SK-N-SH (cell line): ENCODE data around the gene INTS1. TPM values are rescaled to one million over a fixed set of nuclear protein-coding genes. Genes with fewer than 3 reads are reported as not detected.

ENCODE experiments used
- CTCF ChIA-PET: fragments of 300-600, 350-600 bp; formaldehyde crosslinking; extraction: SDS; loops from one replicate; lab custom pipeline; 2021; lab: Yijun Ruan, JAX
- POLR2A ChIA-PET: fragments of 350-600 bp; sonication (Branson Sonifier 250); formaldehyde crosslinking; extraction: SDS; loops from one replicate; lab custom pipeline; 2020; ENCODE audit warnings: antibody characterized with exemption, inconsistent platforms; lab: Yijun Ruan, JAX
- DNase-seq: peaks from one replicate; pipeline ENCODE4 v3.0.0; 2012
- H2AFZ ChIP-seq: fragments of 200-600 bp; sonication (generic); 2 replicates; pipeline ENCODE4 v1.8.1; 2016; ENCODE audit warnings: antibody characterized with exemption, mild to moderate bottlenecking, low read depth
- H3F3A ChIP-seq: fragments of 200-600 bp; sonication (generic); replicated peaks from 2 replicates; pipeline ENCODE3; 2016; ENCODE audit warnings: antibody characterized with exemption, mild to moderate bottlenecking; ENCODE audit not compliant: insufficient read depth
- H3K27ac ChIP-seq, 2 experiments: fragments of 200-500 bp in 1 of 2; fragments of 200-600 bp in 1 of 2; sonication (Bioruptor generic) in 1 of 2; sonication (generic), shearing (Covaris generic) in 1 of 2; 2 replicates each; pipeline versions ENCODE4 v1.5.1 to v1.6.1; 2014 to 2016; ENCODE audit warnings: low read depth in 2 of 2, inconsistent platforms in 1 of 2, low read length in 1 of 2, mild to moderate bottlenecking in 1 of 2, mixed read lengths in 1 of 2
- H3K27me3 ChIP-seq: fragments of 200-600 bp; sonication (generic), shearing (Covaris generic); 2 replicates; pipeline ENCODE4 v1.6.1; 2016; ENCODE audit warnings: mixed run types; ENCODE audit not compliant: insufficient read depth
- H3K36me3 ChIP-seq, 2 experiments: fragments of 200-500 bp in 1 of 2; fragments of 200-600 bp in 1 of 2; sonication (Bioruptor generic) in 1 of 2; sonication (generic) in 1 of 2; replicated peaks in 1 of 2; 2 replicates each; pipeline versions ENCODE3 to v1.5.1; 2014 to 2016; ENCODE audit warnings: low read length in 1 of 2, mild to moderate bottlenecking in 1 of 2; ENCODE audit not compliant: insufficient read depth in 2 of 2, control insufficient read depth in 1 of 2
- H3K4me1 ChIP-seq, 2 experiments: fragments of 200-500 bp in 1 of 2; fragments of 200-600 bp in 1 of 2; sonication (Bioruptor generic) in 1 of 2; sonication (generic), shearing (Covaris generic) in 1 of 2; 2 replicates each; pipeline versions ENCODE4 v1.5.1 to v1.6.1; 2014 to 2016; ENCODE audit warnings: low read depth in 1 of 2, low read length in 1 of 2, mixed run types in 1 of 2; ENCODE audit not compliant: insufficient read depth in 2 of 2, control insufficient read depth in 1 of 2
- H3K4me2 ChIP-seq: fragments of 200-600 bp; sonication (generic), shearing (Covaris generic); 2 replicates; pipeline ENCODE4 v1.6.1; 2017; ENCODE audit warnings: mixed run types
- H3K4me3 ChIP-seq, 2 experiments: fragments of 200-500 bp in 1 of 2; fragments of 200-600 bp in 1 of 2; sonication (Bioruptor generic) in 1 of 2; sonication (generic), shearing (Covaris generic) in 1 of 2; 2 replicates each; pipeline versions ENCODE4 v1.5.1 to v1.8.1; 2014 to 2016; ENCODE audit warnings: low read depth in 2 of 2, inconsistent platforms in 1 of 2, low read length in 1 of 2, mild to moderate bottlenecking in 1 of 2, mixed read lengths in 1 of 2, moderate library complexity in 1 of 2
- H3K79me2 ChIP-seq: fragments of 200-600 bp; sonication (generic); 2 replicates; pipeline ENCODE4 v1.8.1; 2017; ENCODE audit warnings: mild to moderate bottlenecking; ENCODE audit not compliant: insufficient read depth
- H3K9ac ChIP-seq: fragments of 200-600 bp; sonication (generic); 2 replicates; pipeline ENCODE4 v1.6.1; 2017; ENCODE audit warnings: mixed run types
- H3K9me2 ChIP-seq: fragments of 200-600 bp; sonication (generic); 2 replicates; pipeline ENCODE4 v1.6.1; 2017; ENCODE audit warnings: mixed run types
- H3K9me3 ChIP-seq: fragments of 200-600 bp; sonication (generic); 2 replicates; pipeline ENCODE4 v1.6.1; 2017; ENCODE audit warnings: mixed run types, mild to moderate bottlenecking, moderate library complexity
- H4K20me1 ChIP-seq: fragments of 200-600 bp; sonication (generic); 2 replicates; pipeline ENCODE4 v1.6.1; 2017; ENCODE audit warnings: mild to moderate bottlenecking, mixed run types; ENCODE audit not compliant: insufficient read depth
- FOSL2 ChIP-seq: IDR thresholded peaks from 2 replicates; pipeline ENCODE4 v1.4.0; 2012; ENCODE audit warnings: low read depth, mild to moderate bottlenecking, moderate library complexity, borderline replicate concordance
- FOXM1 ChIP-seq: IDR thresholded peaks from 2 replicates; pipeline ENCODE4 v1.4.0; 2012; ENCODE audit warnings: low read depth, mild to moderate bottlenecking
- JUND ChIP-seq: IDR thresholded peaks from 2 replicates; pipeline ENCODE4 v1.4.0; 2012
- MEF2A ChIP-seq: IDR thresholded peaks from 2 replicates; pipeline ENCODE4 v1.4.0; 2012; ENCODE audit warnings: low read depth, borderline replicate concordance
- MXI1 ChIP-seq: IDR thresholded peaks from 2 replicates; pipeline ENCODE4 v1.6.1; 2012; ENCODE audit warnings: mild to moderate bottlenecking, low read depth, low read length, improper control_type of control experiment
- NFIC ChIP-seq: IDR thresholded peaks from 2 replicates; pipeline ENCODE4 v1.4.0; 2012; ENCODE audit warnings: borderline replicate concordance
- POLR2AphosphoS5 ChIP-seq: IDR thresholded peaks from 2 replicates; pipeline ENCODE4 v1.6.1; 2012; ENCODE audit warnings: low read depth, low read length
- RCOR1 ChIP-seq: fragments of 150-350 bp; IDR thresholded peaks from 2 replicates; pipeline ENCODE4 v1.6.1; 2017; ENCODE audit warnings: antibody characterized with exemption, low read length
- SMC3 ChIP-seq: IDR thresholded peaks from 2 replicates; pipeline ENCODE4 v1.6.1; 2012; ENCODE audit warnings: low read depth, low read length, improper control_type of control experiment
- TAF1 ChIP-seq: IDR thresholded peaks from 2 replicates; pipeline ENCODE4 v1.6.1; 2012; ENCODE audit warnings: low read depth, mild to moderate bottlenecking, low read length, moderate library complexity, borderline replicate concordance
- TCF12 ChIP-seq: IDR thresholded peaks from 2 replicates; pipeline ENCODE4 v1.4.0; 2012
- TEAD4 ChIP-seq: IDR thresholded peaks from 2 replicates; pipeline ENCODE4 v1.4.0; 2012; ENCODE audit warnings: mild to moderate bottlenecking, borderline replicate concordance; ENCODE audit not compliant: insufficient read depth
- YY1 ChIP-seq: IDR thresholded peaks from 2 replicates; pipeline ENCODE4 v1.4.0; 2012; ENCODE audit warnings: low read depth, mild to moderate bottlenecking
- WGBS: methylation state at CpG from one replicate; pipeline ENCODE4 v1.1.6; 2017; ENCODE audit warnings: low lambda C conversion rate; 5-methylcytosine and 5-hydroxymethylcytosine counted together
- polyA plus RNA-seq, 3 experiments: library from polyadenylated mRNA; depleted of rRNA; stranded (reverse); fragments of >200 nt; gene quantifications; 2 replicates each; pipeline ENCODE4 v1.2.3, GENCODE V29; 2012
- TF ChIP-seq, protein P1 (sequence below): IDR thresholded peaks from 2 replicates; pipeline ENCODE4 v1.4.0; 2012; ENCODE audit warnings: low read depth
- TF ChIP-seq, protein P2 (sequence below): fragments of 150-350 bp; IDR thresholded peaks from 2 replicates; pipeline ENCODE4 v1.6.1; 2016; ENCODE audit warnings: mild to moderate bottlenecking, low read depth, low read length
- TF ChIP-seq, protein P3 (sequence below): IDR thresholded peaks from 2 replicates; pipeline ENCODE4; 2012
- TF ChIP-seq, protein P4 (sequence below): fragments of 150-350 bp; IDR thresholded peaks from 2 replicates; pipeline ENCODE4 v1.6.1; 2017; ENCODE audit warnings: antibody characterized with exemption, low read length, low read depth, borderline replicate concordance

The INTS1 gene
- polyA plus RNA-seq, 1 of the 3 experiments (the other 2 are of a cell fraction), result 48.1 TPM

- no peaks in the 10 kb centered on the region for H3K9me3 ChIP-seq
- no peaks in the 10 kb centered on the region for H3K9me2 ChIP-seq
- H3K36me3 ChIP-seq, result peaks cover 28 to 78% of the 10 kb centered on the region in 2 experiments
- H3K27me3 ChIP-seq, result no peaks in the 10 kb centered on the region
- no peak overlapping the region for H3K27ac ChIP-seq
- POLR2A ChIA-PET, result interaction anchor here (0.5 to 0.8 kb wide), 2 partner anchors 8 to 10 kb away, joined by 3 read pairs; no protein-coding TSS in a partner anchor
- peaks cover 5 to 15% of the 10 kb centered on the region in 2 experiments; a peak in 2 of 4 replicates for H3K4me1 ChIP-seq
- CTCF ChIA-PET, result interaction anchor here (0.8 to 2.5 kb wide), 4 partner anchors 24 to 396 kb away, joined by 3 to 23 read pairs (median 4); no protein-coding TSS in a partner anchor
- no peak overlapping the region for H3K4me3 ChIP-seq
- peaks cover 36% of the 10 kb centered on the region for H3K79me2 ChIP-seq
- 97% methylated on average over 51 of the region's 62 CpGs for WGBS
- no peaks in the 10 kb centered on the region for H3F3A ChIP-seq
- no peak for TF ChIP-seq JUND
- no peak for TF ChIP-seq POLR2AphosphoS5
- no peak for TF ChIP-seq TEAD4
- TF ChIP-seq NFIC, result no peak
- H3K4me2 ChIP-seq, result no peak overlapping the region
- DNase-seq, result no peak
- H3K9ac ChIP-seq, result no peak overlapping the region
- no peak overlapping the region for H2AFZ ChIP-seq
- H4K20me1 ChIP-seq, result peaks cover 36% of the 10 kb centered on the region
Observed at GRCh38 chr7:1498370-1499305, 5.6 kb downstream of the INTS1 start.

GRCh38 chr7:1497293-1497927 is 6.8 kb downstream of the INTS1 start:
- CTCF ChIA-PET, result interaction anchor here (1.7 to 2.5 kb wide), 2 partner anchors 23 to 65 kb away, joined by 5 to 23 read pairs; no protein-coding TSS in a partner anchor
- peaks cover 24 to 80% of the 10 kb centered on the region in 2 experiments for H3K36me3 ChIP-seq

More at GRCh38 chr7:1497293-1497927, 6.8 kb downstream of the INTS1 start:
- Histone ChIP-seq H3K9me3 (no peaks in the 10 kb centered on the region), H4K20me1 (peaks cover 25% of the 10 kb centered on the region), H3K79me2 (peaks cover 23% of the 10 kb centered on the region), H3K9ac (no peak overlapping the region), H3F3A (no peaks in the 10 kb centered on the region), H3K4me3 (no peak overlapping the region), H3K27me3 (no peaks in the 10 kb centered on the region), H3K9me2 (no peaks in the 10 kb centered on the region), H3K4me2 (no peak overlapping the region), H2AFZ (no peak overlapping the region), H3K27ac (no peak overlapping the region), H3K4me1 (peaks cover 0 to 4% of the 10 kb centered on the region in 2 experiments; a peak in 1 of 4 replicates)
- DNase-seq, result no peak
- TF ChIP-seq SMC3, result no peak
- TF ChIP-seq, protein P1, sequence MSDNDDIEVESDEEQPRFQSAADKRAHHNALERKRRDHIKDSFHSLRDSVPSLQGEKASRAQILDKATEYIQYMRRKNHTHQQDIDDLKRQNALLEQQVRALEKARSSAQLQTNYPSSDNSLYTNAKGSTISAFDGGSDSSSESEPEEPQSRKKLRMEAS, result no peak
- no peak for TF ChIP-seq TEAD4
- no peak for TF ChIP-seq YY1
- TF ChIP-seq JUND, result no peak
- TF ChIP-seq, protein P2, sequence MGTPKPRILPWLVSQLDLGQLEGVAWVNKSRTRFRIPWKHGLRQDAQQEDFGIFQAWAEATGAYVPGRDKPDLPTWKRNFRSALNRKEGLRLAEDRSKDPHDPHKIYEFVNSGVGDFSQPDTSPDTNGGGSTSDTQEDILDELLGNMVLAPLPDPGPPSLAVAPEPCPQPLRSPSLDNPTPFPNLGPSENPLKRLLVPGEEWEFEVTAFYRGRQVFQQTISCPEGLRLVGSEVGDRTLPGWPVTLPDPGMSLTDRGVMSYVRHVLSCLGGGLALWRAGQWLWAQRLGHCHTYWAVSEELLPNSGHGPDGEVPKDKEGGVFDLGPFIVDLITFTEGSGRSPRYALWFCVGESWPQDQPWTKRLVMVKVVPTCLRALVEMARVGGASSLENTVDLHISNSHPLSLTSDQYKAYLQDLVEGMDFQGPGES, result no peak
- TF ChIP-seq MXI1, result no peak
- TF ChIP-seq TCF12, result no peak
- no peak for TF ChIP-seq TAF1
- TF ChIP-seq NFIC, result no peak
- TF ChIP-seq, protein P3, sequence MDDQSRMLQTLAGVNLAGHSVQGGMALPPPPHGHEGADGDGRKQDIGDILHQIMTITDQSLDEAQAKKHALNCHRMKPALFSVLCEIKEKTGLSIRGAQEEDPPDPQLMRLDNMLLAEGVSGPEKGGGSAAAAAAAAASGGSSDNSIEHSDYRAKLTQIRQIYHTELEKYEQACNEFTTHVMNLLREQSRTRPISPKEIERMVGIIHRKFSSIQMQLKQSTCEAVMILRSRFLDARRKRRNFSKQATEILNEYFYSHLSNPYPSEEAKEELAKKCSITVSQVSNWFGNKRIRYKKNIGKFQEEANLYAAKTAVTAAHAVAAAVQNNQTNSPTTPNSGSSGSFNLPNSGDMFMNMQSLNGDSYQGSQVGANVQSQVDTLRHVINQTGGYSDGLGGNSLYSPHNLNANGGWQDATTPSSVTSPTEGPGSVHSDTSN, result no peak
- TF ChIP-seq, protein P4, sequence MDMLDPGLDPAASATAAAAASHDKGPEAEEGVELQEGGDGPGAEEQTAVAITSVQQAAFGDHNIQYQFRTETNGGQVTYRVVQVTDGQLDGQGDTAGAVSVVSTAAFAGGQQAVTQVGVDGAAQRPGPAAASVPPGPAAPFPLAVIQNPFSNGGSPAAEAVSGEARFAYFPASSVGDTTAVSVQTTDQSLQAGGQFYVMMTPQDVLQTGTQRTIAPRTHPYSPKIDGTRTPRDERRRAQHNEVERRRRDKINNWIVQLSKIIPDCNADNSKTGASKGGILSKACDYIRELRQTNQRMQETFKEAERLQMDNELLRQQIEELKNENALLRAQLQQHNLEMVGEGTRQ, result no peak
- no peak for TF ChIP-seq FOSL2
- TF ChIP-seq MEF2A, result no peak
- TF ChIP-seq FOXM1, result no peak
- no peak for TF ChIP-seq RCOR1
- WGBS, result 90% methylated on average over 34 of the region's 37 CpGs
- POLR2A ChIA-PET, result no interaction called here
